PC-9 (cell line): ENCODE measurements around the gene NT5C1A.
A peak's percentile ranks its signal among the peaks of the same experiment; 100 is the strongest.

ENCODE experiments used
- EZH2 ChIP-seq: fragments of 200-600 bp; sonication (generic); IDR thresholded peaks from 2 replicates; pipeline ENCODE4 v1.8.0; 2017; ENCODE audit warnings: antibody characterized with exemption, low read depth
- TF ChIP-seq, protein P1 (sequence below): fragments of 200-600 bp; sonication (generic); conservative IDR thresholded peaks from 2 replicates; pipeline ENCODE4 v1.6.1; 2017; ENCODE audit warnings: mixed run types, antibody characterized with exemption, mild to moderate bottlenecking, moderate library complexity

DNA sequence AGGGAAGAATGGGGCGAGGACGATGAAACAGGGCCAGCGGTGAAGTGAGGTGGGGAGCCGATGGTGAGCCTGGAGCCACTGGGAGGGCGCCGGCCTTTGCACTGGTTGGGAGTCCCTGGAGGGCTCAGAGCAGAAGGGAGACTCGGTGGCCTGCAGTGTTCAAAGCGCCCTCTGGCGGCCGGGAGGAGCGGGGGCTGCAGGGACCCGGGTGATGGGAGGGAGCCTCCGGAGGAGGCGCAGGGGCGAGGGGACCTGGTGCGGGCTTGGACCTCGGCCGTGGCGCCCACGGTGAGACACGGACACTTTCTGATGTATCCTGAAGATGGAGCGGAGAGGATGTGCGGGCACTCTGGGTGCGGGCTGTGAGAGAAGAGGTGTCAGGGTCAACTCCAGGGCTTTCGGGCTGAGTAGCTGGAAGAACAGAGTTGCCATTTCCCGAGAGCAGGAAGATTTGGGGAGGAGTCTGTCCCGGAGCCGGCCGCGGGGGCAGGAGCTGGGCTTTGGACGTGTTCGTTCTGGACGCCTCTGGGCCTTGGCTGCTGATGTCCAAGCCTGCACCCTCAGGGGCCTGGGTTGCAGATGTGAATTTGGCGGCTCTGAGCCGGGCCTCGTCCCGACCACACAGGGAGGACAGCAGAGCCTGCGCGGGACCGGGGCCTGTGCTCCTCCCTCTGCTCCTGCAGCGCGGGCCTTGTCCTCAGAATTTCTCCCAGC, 62.1 kb downstream of the NT5C1A start:
- TF ChIP-seq, protein P1, sequence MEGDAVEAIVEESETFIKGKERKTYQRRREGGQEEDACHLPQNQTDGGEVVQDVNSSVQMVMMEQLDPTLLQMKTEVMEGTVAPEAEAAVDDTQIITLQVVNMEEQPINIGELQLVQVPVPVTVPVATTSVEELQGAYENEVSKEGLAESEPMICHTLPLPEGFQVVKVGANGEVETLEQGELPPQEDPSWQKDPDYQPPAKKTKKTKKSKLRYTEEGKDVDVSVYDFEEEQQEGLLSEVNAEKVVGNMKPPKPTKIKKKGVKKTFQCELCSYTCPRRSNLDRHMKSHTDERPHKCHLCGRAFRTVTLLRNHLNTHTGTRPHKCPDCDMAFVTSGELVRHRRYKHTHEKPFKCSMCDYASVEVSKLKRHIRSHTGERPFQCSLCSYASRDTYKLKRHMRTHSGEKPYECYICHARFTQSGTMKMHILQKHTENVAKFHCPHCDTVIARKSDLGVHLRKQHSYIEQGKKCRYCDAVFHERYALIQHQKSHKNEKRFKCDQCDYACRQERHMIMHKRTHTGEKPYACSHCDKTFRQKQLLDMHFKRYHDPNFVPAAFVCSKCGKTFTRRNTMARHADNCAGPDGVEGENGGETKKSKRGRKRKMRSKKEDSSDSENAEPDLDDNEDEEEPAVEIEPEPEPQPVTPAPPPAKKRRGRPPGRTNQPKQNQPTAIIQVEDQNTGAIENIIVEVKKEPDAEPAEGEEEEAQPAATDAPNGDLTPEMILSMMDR: peak; percentile 85
- no peak for TF ChIP-seq EZH2
